ENCODE measurements around the gene FER1L5. TPM values are rescaled to one million over a fixed set of nuclear protein-coding genes. Genes with fewer than 3 reads are reported as not detected.

FER1L5 gene
- total and polyA plus RNA-seq, 2 experiments from 2014 or later, result 0.18 to 0.76 TPM

DNA sequence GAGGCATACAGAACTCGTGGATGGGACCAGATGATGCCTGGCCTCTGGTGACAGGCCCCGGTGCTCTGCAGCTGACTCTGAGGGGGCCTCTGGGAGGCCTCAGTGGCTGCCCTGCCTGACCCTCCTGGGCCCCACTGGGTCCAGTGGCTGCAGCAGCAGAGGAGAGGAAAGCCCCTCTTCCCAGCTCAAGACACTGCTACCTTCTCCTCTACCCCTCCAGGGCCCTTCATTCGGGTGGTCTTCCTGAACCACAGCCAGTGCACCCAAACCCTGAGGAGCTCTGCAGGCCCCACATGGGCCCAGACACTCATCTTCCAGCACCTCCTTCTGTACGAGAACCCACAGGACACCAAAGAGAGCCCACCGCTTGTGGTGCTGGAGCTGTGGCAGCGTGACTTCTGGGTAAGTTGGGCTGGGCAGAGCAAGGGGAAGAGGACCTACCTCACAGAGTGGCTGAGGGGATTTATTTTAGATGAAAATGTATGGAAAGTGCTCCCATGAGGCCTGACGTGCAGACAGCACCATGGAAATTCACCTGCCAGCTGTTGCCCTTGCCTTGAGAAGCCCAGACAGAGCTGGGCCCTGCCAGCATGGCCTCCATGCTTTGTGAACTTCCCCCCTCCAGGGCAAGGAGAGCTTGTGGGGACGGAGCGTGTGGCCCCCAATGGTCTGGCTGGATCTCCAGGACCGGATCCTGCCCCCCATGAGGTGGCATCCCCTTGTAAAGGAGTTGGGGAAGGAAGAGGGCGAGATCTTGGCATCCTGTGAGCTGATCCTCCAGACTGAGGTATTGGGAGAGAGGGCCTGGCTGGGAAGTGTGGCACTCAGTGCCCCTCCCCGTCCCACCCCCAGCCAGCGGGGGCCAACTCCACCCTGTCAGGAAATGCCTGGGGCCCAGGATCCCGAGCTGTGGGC lies 51.0 kb downstream of the FER1L5 start:
- Histone ChIP-seq H3K27me3 (ENCODE audit: insufficient read depth) (no peaks in the 10 kb centered on the region), H3K9me2 (ENCODE audit: insufficient read depth) (no peaks in the 10 kb centered on the region), H3F3A (replicated peaks; ENCODE audit: low read depth) (no peaks in the 10 kb centered on the region), H3K4me1 (ENCODE audit: insufficient read depth) (no peaks in the 10 kb centered on the region), H3K36me3 (ENCODE audit: insufficient read depth) (no peaks in the 10 kb centered on the region), H4K20me1 (replicated peaks; ENCODE audit: insufficient read depth) (no peaks in the 10 kb centered on the region), H2AFZ (no peak overlapping the region), H3K4me2 (no peak overlapping the region), H3K79me2 (replicated peaks; ENCODE audit: insufficient read depth) (no peaks in the 10 kb centered on the region), H3K27ac (ENCODE audit: low read depth) (no peak overlapping the region), H3K4me3 (no peak overlapping the region)
- ATAC-seq (no peak), DNase-seq (ENCODE audit: low spot score) (no peak)
- Mint-ChIP-seq H3K36me3 (ENCODE audit: low read depth) (peaks cover 4% of the 10 kb centered on the region; the same call in 1 of the 3 replicates), H3K4me3 (no peak overlapping the region), H3K9me3 (no peaks in the 10 kb centered on the region), H3K27ac (no peak overlapping the region), H3K27me3 (ENCODE audit: insufficient read depth, low read depth, poor library complexity) (peaks cover 12% of the 10 kb centered on the region), H3K4me1 (no peaks in the 10 kb centered on the region)
- TF ChIP-seq STAT1 (IDR thresholded peaks at IDR 0.05; ENCODE audit: unreplicated experiment), result no peak

DNA sequence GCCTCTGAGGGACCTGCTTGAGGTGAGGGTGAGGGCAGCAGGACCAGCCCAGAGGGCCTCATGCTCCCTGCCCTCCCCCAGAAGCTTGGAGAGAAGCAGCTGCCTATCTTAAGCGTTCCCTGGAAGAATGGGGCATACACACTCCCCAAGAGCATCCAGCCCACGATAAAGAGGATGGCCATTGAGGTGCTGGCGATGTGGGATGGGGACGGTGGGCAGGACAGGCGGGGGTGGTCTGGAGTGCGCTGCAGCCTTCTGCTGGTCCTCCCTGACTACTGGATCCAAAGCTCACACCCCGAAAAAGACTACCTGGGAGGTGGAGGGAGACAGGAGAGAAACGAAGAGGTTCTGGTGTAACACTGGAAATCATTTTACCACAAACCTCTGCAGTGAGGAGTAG lies 51.7 kb downstream of the FER1L5 start:
- H3K9me2 ChIP-seq (ENCODE audit: insufficient read depth), result no peaks in the 10 kb centered on the region
- ATAC-seq, result no peak
- H2AFZ ChIP-seq, result no peak overlapping the region
- Mint-ChIP-seq H3K36me3 (ENCODE audit: low read depth) (peaks cover 4% of the 10 kb centered on the region; the same call in 1 of the 3 replicates), H3K9me3 (no peaks in the 10 kb centered on the region), H3K4me3 (no peak overlapping the region), H3K27ac (no peak overlapping the region), H3K4me1 (no peaks in the 10 kb centered on the region), H3K27me3 (ENCODE audit: insufficient read depth, low read depth, poor library complexity) (peaks cover 12% of the 10 kb centered on the region)
- H3K4me2 ChIP-seq, result no peak overlapping the region
- H3K27ac ChIP-seq (ENCODE audit: low read depth), result no peak overlapping the region
- no peaks in the 10 kb centered on the region for H3K27me3 ChIP-seq (ENCODE audit: insufficient read depth)
- H3F3A ChIP-seq (replicated peaks; ENCODE audit: low read depth), result no peaks in the 10 kb centered on the region
- no peaks in the 10 kb centered on the region for H3K79me2 ChIP-seq (replicated peaks; ENCODE audit: insufficient read depth)
- no peaks in the 10 kb centered on the region for H4K20me1 ChIP-seq (replicated peaks; ENCODE audit: insufficient read depth)
- no peak overlapping the region for H3K4me3 ChIP-seq
- no peaks in the 10 kb centered on the region for H3K36me3 ChIP-seq (ENCODE audit: insufficient read depth)
- no peak for DNase-seq (ENCODE audit: low spot score)
- H3K4me1 ChIP-seq (ENCODE audit: insufficient read depth), result no peaks in the 10 kb centered on the region
- TF ChIP-seq NANOG (IDR thresholded peaks at IDR 0.05; ENCODE audit: borderline replicate concordance) (no peak), JUNB (IDR thresholded peaks at IDR 0.05; ENCODE audit: unreplicated experiment) (no peak), ZNF462 (CRISPR knock-in tag; IDR thresholded peaks at IDR 0.05) (no peak), STAT1 (IDR thresholded peaks at IDR 0.05; ENCODE audit: unreplicated experiment) (no peak), CTCF (conservative IDR thresholded peaks at IDR 0.05; ENCODE audit: low read depth in 2 of 2) (no peak), ETS1 (IDR thresholded peaks at IDR 0.05) (no peak), ZNF114 (CRISPR knock-in tag; IDR thresholded peaks at IDR 0.05) (no peak), EZH2phosphoT487 (IDR thresholded peaks at IDR 0.05; ENCODE audit: unreplicated experiment) (no peak), CREB1 (CRISPR knock-in tag; IDR thresholded peaks at IDR 0.05; ENCODE audit: low read depth) (no peak), POLR2AphosphoS5 (IDR thresholded peaks at IDR 0.05; ENCODE audit: low read depth) (no peak)
